ENCODE data around the gene KDF1. TPM values are rescaled to one million over a fixed set of nuclear protein-coding genes. Genes with fewer than 3 reads are reported as not detected.

The KDF1 gene, protein sequence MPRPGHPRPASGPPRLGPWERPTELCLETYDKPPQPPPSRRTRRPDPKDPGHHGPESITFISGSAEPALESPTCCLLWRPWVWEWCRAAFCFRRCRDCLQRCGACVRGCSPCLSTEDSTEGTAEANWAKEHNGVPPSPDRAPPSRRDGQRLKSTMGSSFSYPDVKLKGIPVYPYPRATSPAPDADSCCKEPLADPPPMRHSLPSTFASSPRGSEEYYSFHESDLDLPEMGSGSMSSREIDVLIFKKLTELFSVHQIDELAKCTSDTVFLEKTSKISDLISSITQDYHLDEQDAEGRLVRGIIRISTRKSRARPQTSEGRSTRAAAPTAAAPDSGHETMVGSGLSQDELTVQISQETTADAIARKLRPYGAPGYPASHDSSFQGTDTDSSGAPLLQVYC
- total RNA-seq (2021) (20.5 and 21.3 TPM in 2 replicates), Bru-seq, nascent RNA (percentile 71 among the genes with signal in this experiment), BruChase-seq, experiment 1, labeled RNA remaining after a 2-hour chase (percentile 65 among the genes with signal in this experiment), BruChase-seq, experiment 2, labeled RNA remaining after a 6-hour chase (percentile 68 among the genes with signal in this experiment)
- long read RNA-seq, transcript KDF1-201 (4 exons, 1,793 nt): major isoform, 43 of 82 reads
- long read RNA-seq, partial matches to known transcripts: 9 of 82 reads
- long read RNA-seq, other reads (novel, unspliced or antisense): 30 of 82 reads

DNA sequence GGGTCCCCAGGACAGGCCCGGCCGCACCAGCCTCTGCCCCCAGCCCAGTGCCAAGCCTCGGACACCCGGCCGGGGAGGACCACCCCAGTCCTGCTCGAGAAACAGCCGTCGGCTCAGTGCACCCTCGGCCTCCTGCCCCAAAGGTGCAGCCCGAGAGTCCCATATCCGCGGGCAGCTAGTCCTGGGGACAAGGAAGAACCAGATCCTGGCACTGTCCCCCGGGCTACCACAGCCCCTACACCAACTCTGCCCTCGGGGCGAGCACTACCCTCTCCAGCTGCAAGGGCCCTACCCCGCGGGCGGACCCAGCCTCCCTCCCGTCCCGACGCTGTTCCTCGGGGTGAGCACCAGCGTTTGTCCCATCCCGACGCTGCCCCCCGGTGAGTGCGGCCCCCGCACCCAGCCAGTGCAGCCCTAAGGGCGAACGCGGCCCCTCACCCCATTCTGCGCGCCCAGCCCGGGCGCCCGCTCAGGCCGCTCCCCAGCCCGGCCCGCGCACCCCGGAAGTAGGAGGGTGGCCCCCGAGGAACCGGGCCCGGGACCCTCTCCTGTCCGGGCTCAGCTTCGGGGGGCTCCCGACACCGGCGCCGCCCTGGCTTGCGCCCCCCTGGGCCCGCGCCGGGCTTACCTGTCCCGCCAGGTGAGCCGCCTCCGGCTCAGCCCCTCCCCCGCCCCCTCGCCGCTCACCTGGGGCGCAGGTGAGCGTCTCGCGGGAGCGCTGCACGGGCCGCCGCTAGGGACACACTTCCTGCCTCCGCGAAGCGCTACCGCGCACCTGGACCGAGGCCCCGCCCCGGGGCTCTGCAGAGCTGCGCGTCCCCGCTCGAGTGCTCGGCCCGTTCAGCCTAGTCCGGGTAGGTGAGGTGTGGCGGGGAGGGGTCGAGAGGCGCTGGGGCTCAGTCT, at the start of gene KDF1:
Gene KDF1 (minus strand): TSS at position 747 of the 903 bp plus-strand sequence. CDS start 8,088 bp downstream, outside the sequence.
- peak within 1 kb of the TSS; percentile 23; the same call in 1 of the 2 replicates for H3K27ac ChIP-seq
- no peaks in the 10 kb centered on the region for H3K9me3 ChIP-seq (ENCODE audit: insufficient read depth, low read depth)
- ChIA-PET POLR2A (ENCODE audit: unreplicated experiment) (no interaction called here), CTCF (interaction anchor here (0.6 kb wide), 1 partner anchor 48 kb away, joined by 3 read pairs; no protein-coding TSS in a partner anchor)
- no peaks in the 10 kb centered on the region for H3K9me2 ChIP-seq (ENCODE audit: insufficient read depth)
- peak within 1 kb of the TSS; percentile 92 for H3K4me2 ChIP-seq
- peak within 1 kb of the TSS; percentile 81 for H3K4me3 ChIP-seq
- no peak for TF ChIP-seq EZH2 (IDR thresholded peaks at IDR 0.05; ENCODE audit: low read depth)
- TF ChIP-seq, protein P1, sequence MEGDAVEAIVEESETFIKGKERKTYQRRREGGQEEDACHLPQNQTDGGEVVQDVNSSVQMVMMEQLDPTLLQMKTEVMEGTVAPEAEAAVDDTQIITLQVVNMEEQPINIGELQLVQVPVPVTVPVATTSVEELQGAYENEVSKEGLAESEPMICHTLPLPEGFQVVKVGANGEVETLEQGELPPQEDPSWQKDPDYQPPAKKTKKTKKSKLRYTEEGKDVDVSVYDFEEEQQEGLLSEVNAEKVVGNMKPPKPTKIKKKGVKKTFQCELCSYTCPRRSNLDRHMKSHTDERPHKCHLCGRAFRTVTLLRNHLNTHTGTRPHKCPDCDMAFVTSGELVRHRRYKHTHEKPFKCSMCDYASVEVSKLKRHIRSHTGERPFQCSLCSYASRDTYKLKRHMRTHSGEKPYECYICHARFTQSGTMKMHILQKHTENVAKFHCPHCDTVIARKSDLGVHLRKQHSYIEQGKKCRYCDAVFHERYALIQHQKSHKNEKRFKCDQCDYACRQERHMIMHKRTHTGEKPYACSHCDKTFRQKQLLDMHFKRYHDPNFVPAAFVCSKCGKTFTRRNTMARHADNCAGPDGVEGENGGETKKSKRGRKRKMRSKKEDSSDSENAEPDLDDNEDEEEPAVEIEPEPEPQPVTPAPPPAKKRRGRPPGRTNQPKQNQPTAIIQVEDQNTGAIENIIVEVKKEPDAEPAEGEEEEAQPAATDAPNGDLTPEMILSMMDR (conservative IDR thresholded peaks at IDR 0.05): no peak; the same call in 1 of the 2 replicates
- H3F3A ChIP-seq (ENCODE audit: insufficient read depth, low read depth): peaks cover 17% of the 10 kb centered on the region; the same call in 1 of the 2 replicates
- H3K27me3 ChIP-seq (ENCODE audit: insufficient read depth, low read depth): no peaks in the 10 kb centered on the region
- H3K4me1 ChIP-seq (replicated peaks; ENCODE audit: insufficient read depth): peaks cover 19% of the 10 kb centered on the region
- H3K36me3 ChIP-seq (ENCODE audit: low read depth): no peaks in the 10 kb centered on the region
- intact Hi-C loops (cut with micrococcal nuclease; ENCODE audit: unreplicated experiment): no loop called here
- H3K79me2 ChIP-seq (ENCODE audit: low read depth): peaks cover 25% of the 10 kb centered on the region
- no TSS peak for BruUV-seq (replicated peaks)
- no peaks in the 10 kb centered on the region for H4K20me1 ChIP-seq (ENCODE audit: insufficient read depth)
- DNase-seq: peak; percentile 68 to 88
- peak within 1 kb of the TSS; percentile 82 for H2AFZ ChIP-seq

DNA sequence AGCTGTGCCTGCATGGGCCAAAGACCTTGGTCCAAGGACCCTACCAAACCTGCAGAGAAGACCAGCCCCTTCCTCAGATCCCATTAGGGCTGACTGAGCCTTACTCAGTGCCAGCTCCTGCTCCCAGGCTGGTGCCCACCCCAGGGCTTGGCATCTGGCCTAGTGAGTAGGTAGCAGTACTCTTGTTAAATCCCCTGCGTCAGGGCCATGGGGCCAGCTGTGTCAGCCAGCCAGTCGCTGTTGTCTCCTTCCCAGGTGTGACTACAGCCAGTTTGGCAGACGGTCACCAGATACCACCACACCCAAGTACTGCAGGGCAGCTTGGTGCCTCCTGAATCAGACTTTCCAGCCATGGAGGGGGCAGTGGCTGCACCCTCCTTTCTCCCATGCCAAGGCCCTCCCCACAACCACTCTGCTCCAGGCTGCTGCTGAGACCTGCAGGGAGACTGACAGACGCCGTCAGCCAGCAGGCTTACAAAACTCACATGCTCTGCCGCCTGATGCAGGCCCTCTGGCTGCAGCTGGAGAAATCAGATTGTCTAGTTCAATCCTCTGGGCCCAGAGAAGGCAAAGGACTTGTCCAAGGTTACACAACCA, 49.4 kb upstream of the KDF1 start:
- Histone ChIP-seq H3K36me3 (ENCODE audit: low read depth) (no peaks in the 10 kb centered on the region), H3K9me3 (ENCODE audit: insufficient read depth, low read depth) (no peaks in the 10 kb centered on the region), H3K4me1 (replicated peaks; ENCODE audit: insufficient read depth) (peaks cover 53% of the 10 kb centered on the region), H3K9me2 (ENCODE audit: insufficient read depth) (no peaks in the 10 kb centered on the region), H3F3A (ENCODE audit: insufficient read depth, low read depth) (peaks cover 39% of the 10 kb centered on the region), H3K79me2 (ENCODE audit: low read depth) (0 out of 2 replicates have a peak, but pooled peaks cover 2% of the 10 kb centered on the region), H3K4me3 (no peak overlapping the region), H3K27ac (peak overlapping the region; percentile 54), H3K27me3 (ENCODE audit: insufficient read depth, low read depth) (no peaks in the 10 kb centered on the region), H3K4me2 (peak overlapping the region; percentile 60), H4K20me1 (ENCODE audit: insufficient read depth) (no peaks in the 10 kb centered on the region), H2AFZ (no peak overlapping the region)
- BruUV-seq (replicated peaks): no TSS peak
- DNase-seq: peak; percentile 78 to 80
- intact Hi-C loops (cut with micrococcal nuclease; ENCODE audit: unreplicated experiment): loop anchor here (5.0 kb wide), 1 partner anchor 157 kb away; no protein-coding TSS in a partner anchor
- TF ChIP-seq, protein P1 (conservative IDR thresholded peaks at IDR 0.05): no peak
- no peak for TF ChIP-seq EZH2 (IDR thresholded peaks at IDR 0.05; ENCODE audit: low read depth)
- POLR2A ChIA-PET (ENCODE audit: unreplicated experiment): no interaction called here
- CTCF ChIA-PET: interaction anchor here (0.6 to 1.2 kb wide), 4 partner anchors 12 to 117 kb away, joined by 4 to 9 read pairs (median 6); no protein-coding TSS in a partner anchor

All from PC-9 (cell line).